ENCODE results near the gene GAB2.

Gene GAB2

DNA sequence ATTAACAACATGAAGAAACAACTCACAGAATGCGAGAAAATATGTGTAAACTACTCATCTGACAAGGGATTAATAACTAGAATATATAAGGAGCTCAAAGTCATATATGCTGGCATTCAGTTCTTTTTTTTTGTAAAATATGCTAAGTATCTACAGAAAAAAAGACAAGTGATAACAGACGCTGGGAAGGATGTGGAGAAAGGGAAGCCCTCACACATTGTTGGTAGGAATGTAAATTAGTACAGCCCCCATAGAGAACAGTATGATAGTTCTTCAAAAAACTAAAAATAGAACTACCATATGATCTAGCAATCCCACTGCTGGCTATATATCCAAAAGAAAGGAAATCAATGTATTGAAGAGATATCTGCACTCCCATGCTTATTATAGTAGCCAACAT is 13.8 kb downstream of the GAB2 start:
- in situ Hi-C loops (cut with HindIII; ENCODE audit: low sequenced_read_pairs) = no loop called here

DNA sequence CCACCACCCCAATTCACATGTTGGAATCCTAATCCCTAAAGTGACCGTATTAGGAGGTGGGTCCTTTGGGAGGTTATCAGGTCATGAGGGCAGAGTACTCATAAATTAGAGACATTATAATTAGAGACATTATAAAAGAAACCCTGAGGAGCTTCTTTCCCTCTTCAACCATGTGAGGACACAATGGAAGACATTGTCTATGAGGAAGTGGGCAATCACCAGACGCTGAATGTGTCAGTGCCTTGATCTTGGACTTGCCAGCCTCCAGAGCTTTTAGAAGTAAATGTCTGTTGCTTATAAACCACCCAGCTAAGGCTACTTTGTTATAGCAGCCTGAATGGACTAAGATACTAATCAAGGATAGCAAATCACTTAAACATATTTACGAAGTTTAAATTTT is 14.8 kb downstream of the GAB2 start:
- in situ Hi-C loops (cut with HindIII; ENCODE audit: low sequenced_read_pairs) = no loop called here

DNA sequence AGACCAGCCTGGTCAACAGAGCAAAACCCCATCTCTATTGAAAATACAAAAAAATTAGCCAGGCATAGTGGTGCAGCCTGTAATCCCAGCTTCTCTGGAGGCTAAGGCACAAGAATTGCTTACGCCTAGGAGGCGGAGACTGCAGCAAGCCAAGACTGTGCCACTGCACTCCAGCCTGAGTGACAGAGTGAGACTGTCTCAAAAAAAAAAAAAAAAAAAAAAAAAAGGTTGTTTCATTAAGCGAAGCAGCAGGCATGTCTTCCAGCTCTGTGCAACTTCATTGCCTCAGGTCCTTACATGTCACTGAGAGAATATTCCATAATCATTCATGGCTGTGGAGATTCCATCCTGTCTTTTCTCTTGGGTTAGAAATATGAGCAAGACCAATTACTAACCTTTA is 16.9 kb downstream of the GAB2 start:
- in situ Hi-C loops (cut with HindIII; ENCODE audit: low sequenced_read_pairs) = no loop called here

DNA sequence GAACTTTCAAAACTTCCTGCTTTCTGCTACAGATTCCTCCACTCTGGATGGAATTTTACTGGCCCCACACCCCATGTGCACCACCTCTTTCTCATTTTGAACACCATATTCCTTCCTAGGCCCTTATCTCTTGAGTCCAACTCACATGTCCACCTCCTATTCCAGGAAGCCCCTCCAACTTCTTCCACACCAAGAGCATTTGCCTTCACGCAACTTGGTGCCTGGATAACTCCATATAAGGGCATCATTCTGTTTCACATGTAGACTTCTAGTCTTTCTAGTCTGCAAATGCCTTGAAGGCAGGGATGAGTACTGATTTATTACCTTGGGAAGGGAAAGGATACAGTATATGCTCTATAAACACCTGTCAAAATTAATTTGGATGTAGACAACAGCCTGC is 17.5 kb downstream of the GAB2 start:
- in situ Hi-C loops (cut with HindIII; ENCODE audit: low sequenced_read_pairs) = no loop called here

DNA sequence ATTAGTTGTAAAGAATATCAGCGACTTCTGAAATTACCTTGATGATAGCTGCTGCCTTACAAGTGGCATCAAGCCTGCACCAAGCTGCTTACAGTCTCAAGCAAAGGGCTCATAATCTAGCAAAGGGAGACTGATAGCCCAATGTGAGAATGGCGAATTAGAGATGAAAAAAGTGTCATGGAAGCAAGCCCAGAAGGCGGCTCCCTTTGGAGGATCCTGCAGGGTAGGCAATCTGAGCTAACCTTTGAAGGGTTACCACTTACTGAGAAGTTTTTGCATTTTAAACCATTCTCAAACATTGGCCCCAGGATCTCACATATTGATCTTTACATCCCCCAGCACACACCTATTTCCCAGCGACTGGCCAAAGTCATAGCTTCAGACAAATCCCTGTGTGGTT is 18.5 kb downstream of the GAB2 start:
- in situ Hi-C loops (cut with HindIII; ENCODE audit: low sequenced_read_pairs) = no loop called here

DNA sequence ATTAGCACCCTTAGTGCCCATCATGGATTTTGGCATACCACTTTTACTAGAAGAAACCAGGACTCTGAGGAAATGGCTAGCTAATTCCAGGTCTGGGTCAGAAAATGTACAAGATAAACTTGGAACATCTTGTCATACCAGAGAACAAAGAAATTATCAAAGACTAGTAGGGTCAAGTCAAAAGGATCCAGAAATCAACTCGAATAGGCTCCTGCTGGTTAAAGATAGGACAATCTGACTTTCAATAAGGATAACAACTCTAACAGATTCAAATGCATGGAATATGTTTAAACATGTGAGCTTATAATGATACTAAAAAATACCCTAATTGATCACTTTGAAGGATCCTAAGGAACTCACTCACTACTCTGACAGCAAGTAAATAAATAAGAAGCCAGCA is 18.9 kb downstream of the GAB2 start:
- in situ Hi-C loops (cut with HindIII; ENCODE audit: low sequenced_read_pairs) = no loop called here

DNA sequence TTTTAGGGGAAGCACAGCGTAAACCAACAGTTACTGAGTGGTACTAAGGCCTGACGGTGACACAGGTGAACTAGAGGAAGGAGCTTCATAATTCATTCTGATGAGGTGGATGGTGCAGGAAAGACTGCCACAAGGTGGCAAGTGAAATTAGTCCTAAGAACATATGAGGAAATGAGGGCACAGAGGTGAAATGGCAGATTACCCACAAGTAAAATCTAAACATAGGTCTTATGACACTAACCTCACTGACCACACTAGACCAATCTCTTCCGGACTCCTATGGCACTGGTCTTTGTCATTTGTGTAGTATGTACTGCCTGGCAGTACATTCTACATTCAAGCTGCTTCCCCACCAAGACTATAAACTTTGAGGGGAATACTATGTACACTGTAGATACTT is 20.2 kb downstream of the GAB2 start:
- in situ Hi-C loops (cut with HindIII; ENCODE audit: low sequenced_read_pairs) = no loop called here

DNA sequence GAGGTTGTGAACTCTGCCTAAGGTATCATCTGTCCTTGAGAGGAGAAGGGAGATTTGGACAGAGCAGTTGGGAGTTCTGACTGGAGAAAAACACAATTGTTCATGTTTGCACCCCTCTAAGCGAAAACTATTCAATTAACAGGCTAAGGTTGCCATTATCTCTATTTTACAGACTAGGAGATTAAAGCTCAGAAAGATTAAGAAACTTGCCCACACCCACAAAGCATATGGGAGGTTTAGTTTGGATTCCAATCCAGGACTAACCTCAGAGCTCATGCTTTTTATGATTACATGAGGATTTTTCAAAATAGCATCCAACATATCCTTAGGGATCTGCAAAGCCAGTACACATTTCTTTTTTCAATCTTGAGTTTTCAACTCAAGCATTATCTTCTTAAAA is 22.0 kb downstream of the GAB2 start:
- in situ Hi-C loops (cut with HindIII; ENCODE audit: low sequenced_read_pairs) = no loop called here

DNA sequence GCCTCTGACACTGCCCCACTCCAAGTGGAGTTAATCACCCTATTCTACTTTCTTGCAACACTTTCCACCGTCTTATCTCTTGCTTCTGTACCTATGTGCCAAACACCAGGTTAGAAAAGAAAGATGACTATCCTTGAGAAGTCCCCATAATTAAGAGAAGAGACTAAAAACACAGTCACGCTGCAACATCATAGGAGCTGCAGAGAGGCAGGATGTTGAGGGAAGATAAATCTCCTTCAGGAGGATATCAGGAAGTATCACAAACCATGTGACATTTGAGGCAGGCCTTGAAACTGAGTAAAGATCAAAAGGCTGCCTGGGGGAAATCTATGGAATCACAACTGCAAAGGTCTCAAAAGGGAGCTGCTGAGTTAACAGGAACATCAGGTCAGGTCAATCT is 24.8 kb downstream of the GAB2 start:
- in situ Hi-C loops (cut with HindIII; ENCODE audit: low sequenced_read_pairs) = no loop called here

DNA sequence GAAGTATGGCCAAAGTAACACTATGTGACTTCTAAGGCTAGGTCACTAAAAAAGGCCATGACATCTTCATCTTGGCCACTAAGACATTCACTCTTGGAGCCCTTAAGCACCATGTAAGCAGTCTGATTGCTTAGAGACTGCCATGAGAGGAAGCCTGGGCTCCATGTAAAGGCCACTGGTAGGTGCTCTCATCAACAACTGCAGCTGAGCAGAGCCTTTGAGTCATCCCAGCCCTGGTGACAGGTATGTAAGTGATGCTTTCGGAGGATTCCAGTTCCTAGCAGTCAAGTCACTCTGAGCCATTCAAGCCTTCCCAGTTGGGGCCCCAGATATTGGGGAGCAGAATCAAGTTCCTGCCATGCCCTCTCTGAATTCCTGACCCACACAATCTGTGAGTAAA is 26.2 kb downstream of the GAB2 start:
- in situ Hi-C loops (cut with HindIII; ENCODE audit: low sequenced_read_pairs) = no loop called here

DNA sequence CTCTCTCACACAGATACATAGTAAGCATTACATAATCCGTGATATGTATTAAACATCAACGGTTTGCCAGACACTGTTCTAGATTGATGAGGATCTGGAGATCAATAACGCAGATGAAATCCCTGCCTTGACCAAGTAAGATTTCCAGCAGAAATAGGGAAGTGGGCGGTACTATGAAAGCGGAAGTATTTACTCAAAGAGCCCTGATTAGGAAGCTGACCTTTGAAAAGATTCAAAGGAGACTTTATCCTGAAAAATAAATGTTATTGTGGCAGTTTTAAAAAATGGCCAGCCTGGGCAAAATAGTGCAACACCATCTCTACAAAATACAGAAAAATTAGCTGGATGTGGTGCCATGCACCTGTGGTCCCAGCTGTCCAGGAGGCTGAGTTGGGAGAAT is 26.8 kb downstream of the GAB2 start:
- in situ Hi-C loops (cut with HindIII; ENCODE audit: low sequenced_read_pairs) = no loop called here

DNA sequence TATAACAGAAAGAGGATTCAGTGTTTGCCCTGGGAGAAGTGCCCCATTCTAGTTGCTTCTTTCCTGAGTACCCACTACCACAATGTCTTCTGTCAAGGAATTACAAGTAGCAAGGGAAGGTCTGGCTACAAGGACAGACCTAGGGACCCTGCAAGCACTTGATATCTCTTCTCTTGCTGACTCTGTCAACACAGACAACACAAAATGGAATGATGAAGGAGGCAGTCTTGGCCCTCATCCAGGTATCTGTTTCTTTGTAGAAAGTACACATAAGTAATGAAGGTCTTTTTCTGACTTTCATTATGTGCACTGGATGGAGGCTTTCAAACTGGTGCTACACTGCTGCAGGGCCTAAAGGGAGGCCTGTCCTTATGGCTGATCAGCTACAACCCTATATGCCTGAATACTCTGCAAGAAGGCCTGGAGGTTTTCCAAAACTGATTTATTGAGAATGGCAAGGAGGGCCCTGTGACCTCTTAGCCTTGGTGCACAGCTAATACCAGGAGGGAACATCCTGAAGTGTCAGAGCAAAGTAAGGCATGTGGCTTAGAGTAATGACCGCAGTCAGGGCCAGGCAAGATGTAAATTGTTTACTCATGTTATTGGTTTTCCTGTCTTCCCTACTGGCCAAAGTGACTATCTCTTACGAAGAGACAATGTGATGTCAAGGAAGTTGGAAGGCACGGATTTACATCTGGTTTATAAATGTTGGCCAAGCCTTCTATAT is 31.2 kb downstream of the GAB2 start:
- in situ Hi-C loops (cut with HindIII; ENCODE audit: low sequenced_read_pairs) = no loop called here

DNA sequence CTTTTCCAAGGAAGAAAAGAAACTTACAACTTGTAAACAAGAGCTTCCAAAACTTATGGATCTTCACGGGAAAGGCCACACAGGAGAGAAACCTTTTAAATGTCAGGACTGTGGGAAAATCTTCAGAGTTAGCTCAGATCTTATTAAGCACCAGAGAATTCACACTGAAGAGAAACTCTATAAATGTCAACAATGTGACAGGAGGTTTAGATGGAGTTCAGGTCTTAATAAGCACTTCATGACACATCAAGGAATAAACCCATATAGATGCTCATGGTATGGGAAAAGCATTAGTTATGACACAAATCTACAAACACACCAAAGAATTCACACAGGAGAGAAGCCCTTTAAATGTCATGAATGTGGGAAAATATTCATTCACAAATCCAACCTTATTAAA is 32.4 kb downstream of the GAB2 start:
- in situ Hi-C loops (cut with HindIII; ENCODE audit: low sequenced_read_pairs) = no loop called here

DNA sequence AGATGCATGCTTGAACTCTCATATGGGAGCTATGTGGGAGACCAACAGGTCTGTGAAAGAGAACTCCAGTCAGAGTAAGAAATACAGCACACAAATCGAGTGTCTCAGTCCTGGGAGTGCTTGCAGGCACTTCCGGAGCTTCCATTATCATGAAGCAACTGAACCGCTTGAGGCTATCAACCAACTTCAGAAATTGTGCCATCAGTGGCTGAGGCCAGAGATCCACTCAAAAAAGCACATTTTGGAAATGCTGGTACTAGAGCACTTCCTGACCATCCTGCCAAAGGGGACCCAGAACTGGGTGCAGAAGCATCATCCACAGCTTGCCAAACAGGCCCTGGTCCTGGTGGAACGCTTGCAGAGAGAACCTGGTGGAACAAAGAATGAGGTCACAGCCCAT is 33.4 kb downstream of the GAB2 start:
- in situ Hi-C loops (cut with HindIII; ENCODE audit: low sequenced_read_pairs) = no loop called here

DNA sequence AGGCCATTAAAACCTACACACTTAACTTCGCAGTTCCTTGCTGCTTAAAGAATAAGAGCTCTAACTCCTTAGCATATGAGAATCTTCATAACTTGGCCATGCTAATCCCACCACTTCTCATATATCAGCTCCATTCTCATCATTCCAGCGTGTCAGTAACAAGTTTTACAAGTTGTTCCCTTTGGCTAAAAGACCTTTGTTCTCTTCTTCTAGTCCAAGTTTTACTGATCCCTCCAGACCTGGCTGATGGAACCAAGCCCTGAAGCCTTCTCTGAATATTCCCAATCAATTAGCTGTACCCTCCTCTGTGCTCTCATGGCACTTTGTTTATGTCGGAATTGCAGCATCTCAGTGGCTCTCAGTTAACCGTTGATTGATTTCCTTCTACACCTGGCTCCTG is 35.8 kb downstream of the GAB2 start:
- in situ Hi-C loops (cut with HindIII; ENCODE audit: low sequenced_read_pairs) = no loop called here

DNA sequence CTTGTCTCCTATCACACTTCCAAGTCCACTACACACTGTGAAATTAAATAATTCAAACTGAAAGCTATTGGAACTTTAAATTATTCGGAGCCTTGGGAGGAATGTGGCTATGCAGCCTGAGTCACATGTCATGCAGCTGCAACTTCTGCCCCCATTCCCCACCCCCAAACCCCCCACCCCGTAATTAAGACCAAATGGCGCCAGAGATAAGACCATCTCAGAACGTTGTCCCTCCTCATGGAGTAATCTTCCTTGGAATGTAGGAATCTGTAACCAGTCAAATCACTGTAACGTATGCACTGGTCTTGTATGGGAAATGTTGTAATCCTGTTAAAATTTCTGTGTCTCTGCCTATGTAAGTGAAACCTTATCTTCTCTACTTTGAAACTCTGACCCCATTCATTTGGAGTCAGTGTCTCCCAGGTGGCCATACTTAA is 37.0 kb downstream of the GAB2 start:
- in situ Hi-C loops (cut with HindIII; ENCODE audit: low sequenced_read_pairs) = no loop called here

DNA sequence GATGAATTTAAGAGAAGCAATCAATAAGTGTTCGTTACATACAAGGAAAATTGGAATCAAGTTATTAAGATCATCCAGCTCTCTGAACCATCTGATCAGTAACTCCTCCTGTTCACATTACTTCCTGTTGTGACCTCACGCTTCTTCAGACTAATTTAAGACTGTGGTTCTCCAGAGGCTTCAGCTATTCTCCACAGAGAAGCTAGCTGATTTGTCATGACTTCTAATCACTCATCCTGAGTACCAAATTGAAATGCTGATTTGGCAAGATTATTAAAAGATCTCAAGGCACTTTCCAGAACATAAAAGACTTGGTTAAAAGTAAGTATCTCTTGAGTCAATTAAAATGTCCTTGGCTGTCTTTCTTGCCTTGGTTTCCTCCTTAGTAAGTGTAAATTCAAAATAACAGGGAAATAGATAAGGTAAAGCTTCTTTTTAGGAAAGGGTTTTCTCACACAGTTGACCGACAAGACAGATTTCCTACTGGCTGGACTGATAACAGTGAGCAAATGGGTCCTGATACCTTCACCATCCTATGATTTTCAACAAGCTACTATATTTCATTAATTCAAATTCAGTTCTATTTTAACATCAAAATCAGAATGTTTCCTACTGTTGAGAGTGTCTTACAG is 38.5 kb downstream of the GAB2 start:
- in situ Hi-C loops (cut with HindIII; ENCODE audit: low sequenced_read_pairs) = no loop called here

DNA sequence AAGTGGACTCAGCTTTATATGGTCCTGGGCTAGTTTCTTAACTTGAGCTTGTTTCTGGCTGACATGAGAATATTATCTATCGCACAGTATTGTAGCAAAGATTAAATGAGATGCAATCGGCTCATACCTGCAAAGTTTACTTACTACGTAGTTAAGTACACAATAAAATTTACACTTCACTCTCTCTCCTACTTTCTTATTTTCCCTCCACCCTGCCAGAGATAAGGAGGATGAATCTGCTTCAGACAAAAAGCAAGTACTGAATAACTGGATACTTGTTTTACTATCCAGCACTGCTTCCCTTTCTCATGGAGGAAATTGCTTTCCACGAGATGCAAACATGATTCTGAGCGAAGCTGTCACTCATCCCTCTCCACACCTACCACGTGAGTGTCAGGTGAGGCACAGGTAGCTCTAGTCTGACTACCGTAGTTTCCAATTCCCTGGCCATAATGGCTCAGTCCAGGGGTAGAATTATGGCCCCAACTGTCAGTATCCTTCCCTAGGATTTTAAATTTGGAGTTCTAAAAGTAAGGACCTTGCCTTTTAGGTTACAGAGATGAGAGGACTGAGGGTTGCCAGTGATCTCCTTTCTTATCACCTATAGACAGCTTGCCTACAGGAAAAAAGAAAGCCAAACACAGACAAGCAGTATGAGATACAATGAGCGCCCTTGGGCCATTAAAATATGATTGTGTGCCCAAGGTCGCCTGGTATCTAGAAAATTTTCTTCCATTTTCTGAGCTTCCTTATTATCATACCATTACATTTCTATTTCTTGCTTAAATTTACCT is 39.8 kb downstream of the GAB2 start:
- in situ Hi-C loops (cut with HindIII; ENCODE audit: low sequenced_read_pairs) = no loop called here

DNA sequence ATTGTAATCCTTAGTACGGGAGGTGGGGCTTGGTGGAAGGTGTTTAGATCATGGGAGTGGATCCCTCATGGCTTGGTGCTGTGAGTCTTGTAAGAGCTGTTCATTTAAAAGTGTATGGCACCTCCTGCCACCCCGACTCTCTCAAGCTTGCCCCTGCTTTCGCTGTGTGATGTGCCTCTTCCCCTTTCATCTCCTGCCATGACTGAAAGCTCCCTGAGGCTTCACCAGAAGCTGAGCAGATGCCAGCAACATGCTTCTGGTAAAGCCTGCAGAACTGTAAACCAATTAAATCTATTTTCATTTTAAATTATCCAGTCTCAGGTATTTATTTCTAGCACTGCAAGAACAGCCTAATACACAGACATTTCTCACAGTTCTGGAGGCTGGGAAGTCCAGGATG is 40.8 kb downstream of the GAB2 start:
- in situ Hi-C loops (cut with HindIII; ENCODE audit: low sequenced_read_pairs) = no loop called here

DNA sequence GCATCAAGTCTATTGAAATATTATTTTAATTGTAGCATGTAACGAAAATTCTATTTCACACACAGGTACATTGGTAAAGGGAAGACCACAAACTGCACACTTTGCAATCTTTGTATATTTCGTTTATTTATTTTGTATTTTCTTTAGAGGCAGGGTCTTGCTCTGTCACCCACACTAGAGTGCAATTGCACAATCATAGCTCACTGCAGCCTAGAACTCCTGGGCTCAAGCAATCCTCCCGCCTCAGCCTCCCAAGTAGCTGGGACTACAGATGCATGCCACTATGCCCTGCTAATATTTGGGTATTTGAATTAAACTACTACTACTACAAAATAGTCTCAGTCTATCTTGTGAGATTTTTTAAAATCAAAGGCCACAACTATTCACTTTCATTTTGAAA is 42.7 kb downstream of the GAB2 start:
- in situ Hi-C loops (cut with HindIII; ENCODE audit: low sequenced_read_pairs) = no loop called here

DNA sequence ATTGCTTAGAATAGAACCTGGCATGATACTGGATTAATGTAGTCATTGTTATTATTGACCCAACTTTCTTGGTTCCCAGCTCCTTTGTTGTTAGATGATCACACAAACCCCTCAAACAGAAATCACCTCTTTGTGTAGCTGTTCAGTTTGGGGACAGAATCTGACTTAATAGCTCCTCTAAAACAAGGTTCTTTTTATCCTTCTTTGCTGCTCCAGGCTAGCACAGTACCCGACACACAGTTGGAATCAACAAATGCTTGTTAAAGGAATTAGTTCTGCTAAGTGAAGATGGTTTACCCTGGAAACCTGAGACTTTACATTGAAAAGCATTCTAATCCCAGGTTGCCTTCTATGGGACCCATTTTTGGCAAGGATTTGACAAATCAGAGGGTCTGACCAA is 43.9 kb downstream of the GAB2 start:
- in situ Hi-C loops (cut with HindIII; ENCODE audit: low sequenced_read_pairs) = no loop called here

DNA sequence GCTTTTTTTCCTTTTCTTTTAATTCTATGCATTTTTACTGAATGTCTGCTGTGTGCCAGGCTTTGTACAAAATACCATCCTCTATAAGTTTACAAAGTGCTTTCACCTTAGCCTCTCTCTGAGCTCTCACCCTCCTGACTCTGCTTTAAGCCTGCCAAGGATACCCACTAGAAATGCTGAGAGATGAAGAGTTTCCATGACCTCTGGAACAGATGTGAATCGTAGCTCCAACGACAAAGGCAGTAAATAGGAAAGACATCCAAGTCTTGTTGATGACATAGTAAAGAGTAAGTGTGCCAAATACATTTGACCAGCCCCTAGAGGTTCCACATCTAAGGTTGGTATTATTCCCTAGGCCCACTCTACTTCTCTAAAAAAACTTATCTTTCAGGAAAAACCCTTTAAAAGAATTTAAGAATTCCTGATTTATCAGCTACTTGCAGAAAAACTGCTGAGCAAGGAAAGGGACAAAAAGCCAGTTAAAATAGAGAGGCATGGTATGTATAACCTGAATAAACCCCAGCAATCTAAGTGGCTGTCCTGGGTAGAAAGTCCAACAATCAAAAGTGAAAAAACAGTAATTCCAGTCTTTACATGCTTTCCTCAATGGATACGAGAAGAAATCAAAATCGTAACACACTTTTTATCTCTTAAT is 45.4 kb downstream of the GAB2 start:
- in situ Hi-C loops (cut with HindIII; ENCODE audit: low sequenced_read_pairs) = no loop called here
